Fibroblast of lung (primary cell): ENCODE data around the gene IFI16. TPM values are rescaled to one million over a fixed set of nuclear protein-coding genes. Genes with fewer than 3 reads are reported as not detected.

Source experiments
- DNase-seq, 2 donors: peaks; one replicate each; pipeline versions ENCODE4 v3.0.0 to v3.0.0-alpha.2; 2010; ENCODE audit warnings: low read depth in 2 of 2
- H2AFZ ChIP-seq: 2 replicates; pipeline ENCODE4 v1.5.1; 2012; ENCODE audit warnings: low read length, control low read depth, inconsistent platforms
- H3K27ac ChIP-seq: 2 replicates; pipeline ENCODE4 v1.5.1; 2011; ENCODE audit warnings: low read length, control low read depth; ENCODE audit not compliant: insufficient read depth
- H3K27me3 ChIP-seq: 2 replicates; pipeline ENCODE4 v1.5.1; 2011; ENCODE audit warnings: mild to moderate bottlenecking, low read length; ENCODE audit not compliant: control insufficient read depth, insufficient read depth
- H3K36me3 ChIP-seq: 2 replicates; pipeline ENCODE4 v1.5.1; 2011; ENCODE audit warnings: low read length; ENCODE audit not compliant: control insufficient read depth, insufficient read depth
- H3K4me1 ChIP-seq: 2 replicates; pipeline ENCODE4 v1.5.1; 2011; ENCODE audit warnings: low read length; ENCODE audit not compliant: control insufficient read depth, insufficient read depth; ENCODE audit errors: extremely low read depth
- H3K4me2 ChIP-seq: 2 replicates; pipeline ENCODE4 v1.5.1; 2011; ENCODE audit warnings: low read length, control low read depth; ENCODE audit not compliant: insufficient read depth; ENCODE audit errors: extremely low read depth
- H3K4me3 ChIP-seq, 4 experiments: fragments of 200-600 bp in 1 of 4; sonication (generic) in 1 of 4; replicated peaks in 1 of 4; 2 replicates each; pipeline ENCODE4 v1.5.1; 2011 to 2016; ENCODE audit warnings: low read length in 4 of 4, low read depth in 3 of 4, mild to moderate bottlenecking in 3 of 4, control low read depth in 2 of 4, inconsistent platforms in 1 of 4, mixed read lengths in 1 of 4; ENCODE audit not compliant: insufficient read depth in 1 of 4; ENCODE audit errors: control extremely low read depth in 1 of 4
- H3K79me2 ChIP-seq: 2 replicates; pipeline ENCODE4 v1.5.1; 2012; ENCODE audit warnings: mild to moderate bottlenecking, low read length, inconsistent platforms; ENCODE audit not compliant: control insufficient read depth, insufficient read depth
- H3K9ac ChIP-seq: 2 replicates; pipeline ENCODE4 v1.5.1; 2011; ENCODE audit warnings: mild to moderate bottlenecking, low read length, control low read depth; ENCODE audit not compliant: insufficient read depth
- H3K9me3 ChIP-seq: 2 replicates; pipeline ENCODE4 v1.5.1; 2012; ENCODE audit warnings: low read depth, low read length; ENCODE audit not compliant: control insufficient read depth, insufficient read depth
- H4K20me1 ChIP-seq: 2 replicates; pipeline ENCODE4 v1.5.1; 2011; ENCODE audit warnings: low read length; ENCODE audit not compliant: control insufficient read depth, insufficient read depth; ENCODE audit errors: extremely low read depth
- CTCF ChIP-seq, 2 donors: IDR thresholded peaks in 1 of 2; conservative IDR thresholded peaks in 1 of 2; 1 replicate in 1 of 2; 2 replicates in 1 of 2; pipeline ENCODE4 v1.5.1; 2011 to 2012; ENCODE audit warnings: low read length in 2 of 2, control low read depth in 1 of 2, inconsistent platforms in 1 of 2, low read depth in 1 of 2, mild to moderate bottlenecking in 1 of 2
- EZH2 ChIP-seq: IDR thresholded peaks from 2 replicates; pipeline ENCODE4 v1.5.1; 2012; ENCODE audit warnings: low read length, control low read depth, mild to moderate bottlenecking; ENCODE audit errors: missing control alignments
- polyA plus RNA-seq, 2 donors: library from polyadenylated mRNA; depleted of rRNA in 1 of 2; stranded (reverse) in 1 of 2; unstranded in 1 of 2; fragments of >200 nt; gene quantifications; 2 replicates each; pipeline ENCODE4 v1.2.1, GENCODE V29; 2011 to 2012; ENCODE audit warnings: missing spikeins in 1 of 2
- total RNA-seq: library from RNA; depleted of rRNA; stranded (reverse); fragments of >200 nt; gene quantifications from 2 replicates; pipeline ENCODE4 v1.2.1, GENCODE V29; 2014

IFI16 gene
- total and polyA plus RNA-seq, 2 donors (not counting 1 experiment from before 2014, with no cell fraction given) = 141 to 223 TPM

GRCh38 chr1:159076438-159077119 lies 66.9 kb downstream of the IFI16 start, which contains the start of gene AIM2:
AIM2 (minus strand) TSS chr1:159076766; CDS start chr1:159073499, 3,267 bp downstream.
- Histone ChIP-seq H3K4me1 (no peaks in the 10 kb centered on the region), H3K4me2 (no peak within 1 kb of the TSS), H3K27me3 (no peaks in the 10 kb centered on the region), H3K36me3 (no peaks in the 10 kb centered on the region), H3K4me3 (no peak within 1 kb of the TSS), H4K20me1 (no peaks in the 10 kb centered on the region), H3K9ac (no peak within 1 kb of the TSS), H3K79me2 (no peaks in the 10 kb centered on the region), H3K9me3 (no peaks in the 10 kb centered on the region), H3K27ac (no peak within 1 kb of the TSS), H2AFZ (no peak within 1 kb of the TSS)
- DNase-seq = peak in 1 of 2 donors; percentile 13
- TF ChIP-seq CTCF (conservative IDR thresholded peaks at IDR 0.05 in 1 of 2, IDR thresholded peaks at IDR 0.05 in 1 of 2; ENCODE audit: low read depth in 1 of 2, low read length in 2 of 2) (no peak), EZH2 (no peak)

- DNase-seq = peak in 1 of 2 donors; percentile 14
- TF ChIP-seq EZH2 (no peak), CTCF (conservative IDR thresholded peaks at IDR 0.05 in 1 of 2, IDR thresholded peaks at IDR 0.05 in 1 of 2; ENCODE audit: low read depth in 1 of 2, low read length in 2 of 2) (no peak)
- H3K4me3 ChIP-seq = no peak overlapping the region
- no peak overlapping the region for H3K9ac ChIP-seq
- H3K4me1 ChIP-seq = no peaks in the 10 kb centered on the region
- H3K4me2 ChIP-seq = no peak overlapping the region
- H3K79me2 ChIP-seq = no peaks in the 10 kb centered on the region
- no peaks in the 10 kb centered on the region for H3K27me3 ChIP-seq
- H2AFZ ChIP-seq = no peak overlapping the region
- no peaks in the 10 kb centered on the region for H4K20me1 ChIP-seq
- no peaks in the 10 kb centered on the region for H3K9me3 ChIP-seq
- H3K36me3 ChIP-seq = no peaks in the 10 kb centered on the region
- no peak overlapping the region for H3K27ac ChIP-seq
Observed at GRCh38 chr1:159077120-159077961, 67.6 kb downstream of the IFI16 start.

GRCh38 chr1:159079525-159079924 lies 69.8 kb downstream of the IFI16 start:
- H3K27ac ChIP-seq = no peak overlapping the region
- no peak overlapping the region for H3K9ac ChIP-seq
- no peak for DNase-seq
- no peak overlapping the region for H2AFZ ChIP-seq
- no peak overlapping the region for H3K4me3 ChIP-seq
- H3K9me3 ChIP-seq = no peaks in the 10 kb centered on the region
- no peaks in the 10 kb centered on the region for H3K79me2 ChIP-seq
- no peaks in the 10 kb centered on the region for H3K36me3 ChIP-seq
- no peak overlapping the region for H3K4me2 ChIP-seq
- no peaks in the 10 kb centered on the region for H4K20me1 ChIP-seq
- TF ChIP-seq EZH2 (no peak), CTCF (conservative IDR thresholded peaks at IDR 0.05 in 1 of 2, IDR thresholded peaks at IDR 0.05 in 1 of 2; ENCODE audit: low read depth in 1 of 2, low read length in 2 of 2) (no peak)
- H3K4me1 ChIP-seq = no peaks in the 10 kb centered on the region
- H3K27me3 ChIP-seq = no peaks in the 10 kb centered on the region
